Measurements from ENCODE around the gene ATXN7.

The ATXN7 gene

DNA sequence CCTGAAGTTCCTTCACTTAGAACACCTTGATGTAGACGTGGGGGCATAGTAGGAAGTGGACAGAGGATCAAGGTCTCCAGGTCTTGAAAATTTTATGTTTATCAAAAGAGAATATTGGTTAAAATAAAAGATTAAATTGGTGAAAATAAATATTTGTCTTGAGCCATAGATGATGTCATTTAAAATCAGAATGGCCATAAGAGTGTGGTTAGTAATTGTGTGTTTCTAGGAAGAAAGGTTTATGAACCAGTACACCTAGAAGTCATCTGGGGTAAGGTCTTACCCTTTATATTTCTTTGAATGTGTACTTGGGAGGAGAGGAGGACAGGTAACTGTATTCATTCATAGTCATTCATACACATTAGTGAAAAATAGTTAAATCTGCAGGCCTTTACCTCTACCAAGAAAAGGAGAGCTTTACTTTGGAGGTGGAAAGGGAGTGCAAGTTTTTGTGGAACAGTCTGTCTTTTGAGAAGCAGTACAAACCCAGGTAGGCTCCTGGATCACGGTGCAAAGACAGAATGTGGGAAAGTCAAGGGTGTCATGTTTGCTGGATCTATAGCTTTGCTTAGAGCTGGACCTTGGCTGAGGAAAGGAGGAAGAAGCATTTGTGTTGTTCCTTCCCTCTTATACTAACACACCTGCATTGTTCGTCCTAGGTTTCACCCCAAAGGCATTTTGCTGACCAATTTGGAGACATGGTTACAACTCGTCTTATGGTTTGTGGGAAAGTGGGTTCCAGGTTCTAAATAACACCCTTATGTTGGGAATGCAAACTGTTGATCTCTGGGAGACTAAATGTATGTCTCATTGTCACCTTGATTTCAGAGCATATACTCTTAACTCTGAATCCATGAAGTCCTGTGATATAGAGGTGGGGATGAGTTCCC lies 42.3 kb downstream of the ATXN7 start:
- H3K27ac ChIP-seq (ENCODE audit: low read depth, low read length): no peak overlapping the region
- no peak overlapping the region for H3K4me3 ChIP-seq (ENCODE audit: low read depth, low read length)
- peaks cover 35% of the 10 kb centered on the region for H3K4me1 ChIP-seq (ENCODE audit: control insufficient read depth, insufficient read depth, low read length, unreplicated experiment)
- peaks cover 5% of the 10 kb centered on the region; the same call in 1 of the 2 replicates for H3K36me3 ChIP-seq (ENCODE audit: insufficient read depth, low read length)
- H3K27me3 ChIP-seq (ENCODE audit: insufficient read depth, low read length): no peaks in the 10 kb centered on the region
- peaks cover 17% of the 10 kb centered on the region for H3K79me2 ChIP-seq (ENCODE audit: control insufficient read depth, insufficient read depth, low read length, unreplicated experiment)
- no peak overlapping the region for H2AFZ ChIP-seq (ENCODE audit: low read length, unreplicated experiment)

DNA sequence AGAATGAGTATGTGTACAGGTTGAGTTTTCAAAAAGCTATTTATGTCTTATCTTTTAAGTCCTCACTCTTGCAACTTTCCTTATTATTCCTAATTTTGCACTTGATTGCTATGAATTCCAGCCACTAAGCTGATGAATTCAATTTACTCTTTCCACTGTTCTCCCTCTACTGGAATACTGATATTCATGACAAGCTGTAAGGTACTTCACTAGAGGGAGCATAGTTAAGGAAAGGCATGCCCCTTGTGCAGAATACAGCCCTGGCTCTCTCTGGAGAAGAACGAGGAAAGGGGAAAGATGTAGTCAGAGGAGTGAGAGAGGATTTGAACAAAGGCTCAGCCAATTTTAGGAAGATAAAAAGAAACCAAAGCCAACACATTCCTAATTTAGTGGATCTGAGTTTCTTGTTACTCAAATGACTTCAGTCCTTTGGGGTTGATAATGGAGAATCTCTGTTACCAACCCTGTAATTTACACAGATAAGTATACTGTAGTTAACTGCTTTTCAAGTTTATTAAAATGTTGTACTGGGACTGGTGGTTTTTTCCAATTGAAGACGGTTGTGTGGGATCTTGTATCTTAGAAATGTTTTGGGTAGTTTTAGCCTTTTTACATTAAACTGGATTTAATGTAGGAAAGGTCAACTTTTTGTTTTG lies 44.5 kb downstream of the ATXN7 start:
- H3K4me1 ChIP-seq (ENCODE audit: control insufficient read depth, insufficient read depth, low read length, unreplicated experiment): peaks cover 38% of the 10 kb centered on the region
- H3K4me3 ChIP-seq (ENCODE audit: low read depth, low read length): no peak overlapping the region
- H2AFZ ChIP-seq (ENCODE audit: low read length, unreplicated experiment): no peak overlapping the region
- no peaks in the 10 kb centered on the region for H3K36me3 ChIP-seq (ENCODE audit: insufficient read depth, low read length)
- no peaks in the 10 kb centered on the region for H3K27me3 ChIP-seq (ENCODE audit: insufficient read depth, low read length)
- H3K79me2 ChIP-seq (ENCODE audit: control insufficient read depth, insufficient read depth, low read length, unreplicated experiment): peaks cover 25% of the 10 kb centered on the region
- H3K27ac ChIP-seq (ENCODE audit: low read depth, low read length): no peak overlapping the region

DNA sequence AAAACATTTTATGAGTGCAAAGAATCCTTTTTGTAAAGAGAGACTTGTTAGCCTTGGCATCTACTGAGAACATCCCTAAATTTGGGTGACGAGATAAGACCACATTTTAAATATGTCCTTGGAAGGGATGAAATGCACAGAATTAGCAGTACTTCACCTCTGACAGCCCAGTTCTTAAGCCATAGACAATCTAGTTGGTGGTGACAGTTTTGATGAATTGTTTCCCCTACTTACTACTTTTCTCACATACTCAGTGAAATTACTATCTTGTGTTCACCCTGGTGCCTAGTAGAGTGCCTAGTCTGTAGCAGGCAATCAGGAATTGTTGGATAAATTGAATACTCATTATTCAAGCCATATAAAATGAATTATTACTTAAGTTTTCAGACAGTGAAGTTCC lies 45.1 kb downstream of the ATXN7 start:
- Histone ChIP-seq H3K4me1 (ENCODE audit: control insufficient read depth, insufficient read depth, low read length, unreplicated experiment) (peaks cover 35% of the 10 kb centered on the region), H3K79me2 (ENCODE audit: control insufficient read depth, insufficient read depth, low read length, unreplicated experiment) (peaks cover 31% of the 10 kb centered on the region)

DNA sequence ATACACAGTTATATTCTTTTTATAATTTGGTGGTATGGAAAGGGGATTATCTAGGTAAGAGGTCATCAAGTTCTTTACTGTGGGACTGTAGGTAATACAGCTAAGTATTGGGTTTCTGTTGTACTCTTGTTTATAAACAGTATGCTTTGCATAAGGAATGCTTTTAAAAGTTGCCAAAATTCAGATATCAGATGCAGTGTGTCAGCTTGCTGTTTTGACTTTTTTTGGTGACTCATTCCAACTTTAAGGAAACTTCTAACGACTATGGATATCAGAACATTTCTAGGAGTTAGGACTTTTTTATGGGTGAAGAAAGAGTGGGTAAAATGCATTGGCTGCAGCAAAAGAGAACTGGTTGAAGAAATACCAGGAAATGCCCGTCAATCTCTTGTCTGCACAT lies 45.8 kb downstream of the ATXN7 start:
- Histone ChIP-seq H3K36me3 (ENCODE audit: insufficient read depth, low read length) (no peaks in the 10 kb centered on the region), H3K27me3 (ENCODE audit: insufficient read depth, low read length) (no peaks in the 10 kb centered on the region), H3K4me3 (ENCODE audit: low read depth, low read length) (no peak overlapping the region), H3K4me1 (ENCODE audit: control insufficient read depth, insufficient read depth, low read length, unreplicated experiment) (peaks cover 37% of the 10 kb centered on the region), H3K79me2 (ENCODE audit: control insufficient read depth, insufficient read depth, low read length, unreplicated experiment) (peaks cover 37% of the 10 kb centered on the region), H3K27ac (ENCODE audit: low read depth, low read length) (no peak overlapping the region), H2AFZ (ENCODE audit: low read length, unreplicated experiment) (no peak overlapping the region)

More for the DNA sequence above, 45.1 kb downstream of the ATXN7 start:
- Histone ChIP-seq H2AFZ (ENCODE audit: low read length, unreplicated experiment) (no peak overlapping the region), H3K27me3 (ENCODE audit: insufficient read depth, low read length) (no peaks in the 10 kb centered on the region), H3K4me3 (ENCODE audit: low read depth, low read length) (no peak overlapping the region), H3K36me3 (ENCODE audit: insufficient read depth, low read length) (no peaks in the 10 kb centered on the region), H3K27ac (ENCODE audit: low read depth, low read length) (no peak overlapping the region)

DNA sequence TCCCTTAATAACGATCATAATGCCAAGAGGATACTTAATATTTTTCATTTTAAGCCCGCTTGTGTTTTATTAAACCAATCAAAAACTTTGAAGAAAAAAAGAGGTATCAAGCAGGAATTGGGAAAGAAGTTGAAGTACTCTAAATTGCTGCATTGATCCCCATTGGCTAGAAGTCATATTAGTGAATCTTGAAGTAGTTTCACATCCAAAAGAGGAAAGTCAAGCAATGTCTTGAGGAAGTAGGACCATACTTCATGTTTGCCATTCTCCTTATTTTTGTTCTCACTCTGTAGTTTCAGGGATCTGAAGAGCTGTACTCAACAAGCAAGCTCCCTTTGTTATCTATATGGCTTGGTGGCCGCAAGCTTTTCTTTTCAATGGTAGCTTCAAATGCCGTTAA lies 46.3 kb downstream of the ATXN7 start:
- Histone ChIP-seq H3K4me1 (ENCODE audit: control insufficient read depth, insufficient read depth, low read length, unreplicated experiment) (peaks cover 37% of the 10 kb centered on the region), H3K36me3 (ENCODE audit: insufficient read depth, low read length) (no peaks in the 10 kb centered on the region), H2AFZ (ENCODE audit: low read length, unreplicated experiment) (no peak overlapping the region), H3K27me3 (ENCODE audit: insufficient read depth, low read length) (no peaks in the 10 kb centered on the region), H3K4me3 (ENCODE audit: low read depth, low read length) (no peak overlapping the region), H3K27ac (ENCODE audit: low read depth, low read length) (no peak overlapping the region), H3K79me2 (ENCODE audit: control insufficient read depth, insufficient read depth, low read length, unreplicated experiment) (peaks cover 43% of the 10 kb centered on the region)

DNA sequence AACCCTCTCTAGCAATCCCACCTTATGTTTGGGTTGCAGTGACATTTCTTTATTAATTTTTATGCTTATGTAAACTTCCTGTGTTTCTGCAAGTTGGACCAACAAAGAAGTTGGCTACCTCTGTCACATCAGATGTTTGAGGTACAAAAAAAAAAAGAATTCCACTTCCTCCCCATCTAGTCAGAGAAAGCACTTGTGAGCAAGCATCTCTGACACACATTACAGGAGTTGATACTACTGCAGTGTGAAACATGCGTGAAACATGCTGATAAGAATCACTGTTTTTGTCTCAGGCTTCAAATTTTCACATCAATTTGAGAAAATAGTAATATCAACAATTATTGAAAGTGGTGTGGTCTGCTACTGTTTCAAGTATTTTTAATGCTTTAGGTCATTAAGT lies 47.2 kb downstream of the ATXN7 start:
- Histone ChIP-seq H3K4me1 (ENCODE audit: control insufficient read depth, insufficient read depth, low read length, unreplicated experiment) (peaks cover 37% of the 10 kb centered on the region), H3K27ac (ENCODE audit: low read depth, low read length) (peak overlapping the region; percentile 90), H3K27me3 (ENCODE audit: insufficient read depth, low read length) (no peaks in the 10 kb centered on the region), H3K36me3 (ENCODE audit: insufficient read depth, low read length) (peaks cover 1% of the 10 kb centered on the region; the same call in 1 of the 2 replicates), H3K79me2 (ENCODE audit: control insufficient read depth, insufficient read depth, low read length, unreplicated experiment) (peaks cover 50% of the 10 kb centered on the region), H2AFZ (ENCODE audit: low read length, unreplicated experiment) (peak overlapping the region; percentile 38), H3K4me3 (ENCODE audit: low read depth, low read length) (peak overlapping the region; percentile 89)

DNA sequence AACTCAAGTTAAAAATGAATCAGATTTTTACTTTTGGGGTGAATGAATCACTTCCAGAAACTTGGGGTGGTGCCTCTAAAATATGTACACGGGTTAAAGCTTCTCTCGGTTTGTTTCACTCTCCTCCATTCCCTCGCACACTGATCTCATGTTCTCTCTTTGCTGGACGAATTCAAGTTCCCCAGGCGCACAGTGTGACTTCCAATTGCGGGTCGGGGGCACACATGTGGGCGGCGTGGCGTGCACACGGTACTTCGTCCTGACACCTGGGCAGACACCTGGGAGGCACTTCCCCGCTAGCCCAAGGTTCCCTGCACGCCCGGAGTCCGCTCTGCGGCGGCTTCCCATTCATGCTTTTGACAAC lies 47.8 kb downstream of the ATXN7 start:
- no peaks in the 10 kb centered on the region for H3K27me3 ChIP-seq (ENCODE audit: insufficient read depth, low read length)
- H2AFZ ChIP-seq (ENCODE audit: low read length, unreplicated experiment): peak overlapping the region; percentile 38
- peaks cover 7% of the 10 kb centered on the region; the same call in 1 of the 2 replicates for H3K36me3 ChIP-seq (ENCODE audit: insufficient read depth, low read length)
- H3K4me3 ChIP-seq (ENCODE audit: low read depth, low read length): peak overlapping the region; percentile 89
- H3K79me2 ChIP-seq (ENCODE audit: control insufficient read depth, insufficient read depth, low read length, unreplicated experiment): peaks cover 55% of the 10 kb centered on the region
- peak overlapping the region; percentile 90 for H3K27ac ChIP-seq (ENCODE audit: low read depth, low read length)
- peaks cover 37% of the 10 kb centered on the region for H3K4me1 ChIP-seq (ENCODE audit: control insufficient read depth, insufficient read depth, low read length, unreplicated experiment)

DNA sequence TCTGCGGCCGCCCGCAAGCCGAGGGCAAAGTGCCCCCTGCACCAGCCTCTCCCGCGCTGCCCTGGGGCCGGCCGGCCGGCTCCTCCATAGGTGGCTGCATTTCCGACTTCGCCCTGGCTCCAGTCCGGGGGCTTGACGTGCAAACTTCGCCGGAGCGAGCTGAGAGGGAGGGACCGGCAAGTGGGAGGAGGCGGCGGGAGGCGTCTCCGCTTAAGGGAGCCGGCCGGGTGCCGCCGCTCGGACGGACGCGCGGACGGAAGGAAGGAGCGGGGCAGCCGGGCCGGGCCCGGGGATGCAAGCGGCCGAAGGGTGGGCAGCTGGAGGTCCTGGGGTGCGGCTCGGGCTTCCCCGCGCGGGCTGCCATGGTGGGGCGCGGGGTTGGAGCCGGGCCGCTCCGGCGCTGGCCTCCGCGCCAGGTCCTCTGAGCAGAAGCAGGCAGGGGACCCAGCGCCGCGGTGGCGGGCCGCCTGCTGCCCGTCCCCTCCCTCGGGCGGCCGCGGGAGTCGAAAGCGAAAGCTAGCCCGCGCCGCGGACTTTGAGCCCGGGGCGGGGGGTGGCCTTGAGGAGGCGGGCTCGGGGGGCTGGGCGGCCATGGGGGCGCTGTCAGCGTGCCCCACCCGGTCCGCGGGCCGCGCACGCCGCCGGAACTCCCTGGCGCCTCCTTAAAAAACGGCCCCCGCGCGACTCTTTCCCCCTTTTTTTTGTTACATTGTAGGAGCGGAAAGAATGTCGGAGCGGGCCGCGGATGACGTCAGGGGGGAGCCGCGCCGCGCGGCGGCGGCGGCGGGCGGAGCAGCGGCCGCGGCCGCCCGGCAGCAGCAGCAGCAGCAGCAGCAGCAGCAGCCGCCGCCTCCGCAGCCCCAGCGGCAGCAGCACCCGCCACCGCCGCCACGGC lies 48.5 kb downstream of the ATXN7 start, which contains the start of gene SCAANT1:
Gene SCAANT1 (minus strand): TSS at position 511 of the 895 bp plus-strand sequence.
- Histone ChIP-seq H3K27me3 (ENCODE audit: insufficient read depth, low read length) (no peaks in the 10 kb centered on the region), H3K4me1 (ENCODE audit: control insufficient read depth, insufficient read depth, low read length, unreplicated experiment) (peaks cover 37% of the 10 kb centered on the region), H3K4me3 (ENCODE audit: low read depth, low read length) (peak within 1 kb of the TSS; percentile 89), H3K79me2 (ENCODE audit: control insufficient read depth, insufficient read depth, low read length, unreplicated experiment) (peaks cover 58% of the 10 kb centered on the region), H3K27ac (ENCODE audit: low read depth, low read length) (peak within 1 kb of the TSS; percentile 90), H3K36me3 (ENCODE audit: insufficient read depth, low read length) (peaks cover 14% of the 10 kb centered on the region), H2AFZ (ENCODE audit: low read length, unreplicated experiment) (peak within 1 kb of the TSS; percentile 38)

DNA sequence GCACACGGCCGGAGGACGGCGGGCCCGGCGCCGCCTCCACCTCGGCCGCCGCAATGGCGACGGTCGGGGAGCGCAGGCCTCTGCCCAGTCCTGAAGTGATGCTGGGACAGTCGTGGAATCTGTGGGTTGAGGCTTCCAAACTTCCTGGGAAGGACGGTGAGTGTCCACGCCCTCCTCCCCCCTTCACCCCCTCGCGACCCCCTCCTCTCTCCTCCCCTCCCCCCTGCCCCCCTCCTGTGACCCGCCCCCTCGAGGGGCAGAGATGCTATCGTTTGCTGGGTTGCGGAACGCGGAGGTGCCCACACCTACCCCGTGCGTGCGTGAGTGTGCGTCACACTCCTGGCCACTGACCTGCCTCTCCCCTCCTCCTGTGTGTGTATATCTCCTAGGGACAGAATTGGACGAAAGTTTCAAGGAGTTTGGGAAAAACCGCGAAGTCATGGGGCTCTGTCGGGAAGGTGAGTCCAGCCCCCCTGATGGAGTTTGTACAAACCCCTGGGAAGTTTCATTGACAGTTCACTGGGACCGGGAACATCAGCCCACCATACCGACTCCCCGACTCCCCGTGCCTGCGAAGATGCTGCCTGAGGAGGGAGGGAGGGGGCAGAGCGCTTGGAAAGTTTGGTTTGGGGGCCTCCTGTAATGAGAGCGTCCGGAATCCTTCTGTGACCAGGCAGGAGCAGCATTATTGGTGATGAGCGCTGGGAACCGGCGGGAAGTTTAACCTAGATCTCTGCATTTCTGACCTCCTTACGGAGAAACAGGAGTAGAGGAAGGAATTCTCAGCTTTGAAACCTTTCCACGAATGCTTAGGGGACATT lies 49.3 kb downstream of the ATXN7 start:
- H2AFZ ChIP-seq (ENCODE audit: low read length, unreplicated experiment): no peak overlapping the region
- peaks cover 41% of the 10 kb centered on the region for H3K4me1 ChIP-seq (ENCODE audit: control insufficient read depth, insufficient read depth, low read length, unreplicated experiment)
- H3K27me3 ChIP-seq (ENCODE audit: insufficient read depth, low read length): no peaks in the 10 kb centered on the region
- H3K4me3 ChIP-seq (ENCODE audit: low read depth, low read length): peak overlapping the region; percentile 89
- H3K27ac ChIP-seq (ENCODE audit: low read depth, low read length): peak overlapping the region; percentile 90
- H3K79me2 ChIP-seq (ENCODE audit: control insufficient read depth, insufficient read depth, low read length, unreplicated experiment): peaks cover 65% of the 10 kb centered on the region
- H3K36me3 ChIP-seq (ENCODE audit: insufficient read depth, low read length): peaks cover 22% of the 10 kb centered on the region

All from ACC112 (cell line).